GM12874 (cell line): Measurements from ENCODE around the gene TCERG1.

Experiments used
- TF ChIP-seq, protein P1 (sequence below): IDR thresholded peaks from 2 replicates; pipeline ENCODE4 v1.5.1; 2011; ENCODE audit warnings: low read depth, mild to moderate bottlenecking, control low read depth, low read length, moderate library complexity; ENCODE audit not compliant: insufficient read depth

The TCERG1 gene

DNA sequence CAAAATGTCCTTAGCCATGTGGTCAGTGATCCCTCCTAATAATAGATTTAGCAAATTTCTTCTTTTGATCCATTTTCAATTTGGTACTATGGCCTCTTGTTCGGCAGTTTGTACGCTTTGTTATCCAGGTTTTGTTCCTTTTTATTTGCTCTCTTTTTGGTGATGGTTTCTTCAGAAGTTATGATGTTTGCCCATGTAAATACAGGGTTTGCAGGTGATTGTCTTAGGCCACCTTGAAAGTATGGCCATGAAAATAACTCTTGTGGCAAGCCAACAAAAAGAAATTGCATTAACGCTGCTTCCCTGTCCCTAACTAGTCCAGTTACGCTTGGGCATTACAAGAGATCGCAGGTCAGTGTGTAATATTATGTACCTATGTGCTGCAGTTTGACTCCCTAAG is 60.3 kb downstream of the TCERG1 start:
- TF ChIP-seq, protein P1, sequence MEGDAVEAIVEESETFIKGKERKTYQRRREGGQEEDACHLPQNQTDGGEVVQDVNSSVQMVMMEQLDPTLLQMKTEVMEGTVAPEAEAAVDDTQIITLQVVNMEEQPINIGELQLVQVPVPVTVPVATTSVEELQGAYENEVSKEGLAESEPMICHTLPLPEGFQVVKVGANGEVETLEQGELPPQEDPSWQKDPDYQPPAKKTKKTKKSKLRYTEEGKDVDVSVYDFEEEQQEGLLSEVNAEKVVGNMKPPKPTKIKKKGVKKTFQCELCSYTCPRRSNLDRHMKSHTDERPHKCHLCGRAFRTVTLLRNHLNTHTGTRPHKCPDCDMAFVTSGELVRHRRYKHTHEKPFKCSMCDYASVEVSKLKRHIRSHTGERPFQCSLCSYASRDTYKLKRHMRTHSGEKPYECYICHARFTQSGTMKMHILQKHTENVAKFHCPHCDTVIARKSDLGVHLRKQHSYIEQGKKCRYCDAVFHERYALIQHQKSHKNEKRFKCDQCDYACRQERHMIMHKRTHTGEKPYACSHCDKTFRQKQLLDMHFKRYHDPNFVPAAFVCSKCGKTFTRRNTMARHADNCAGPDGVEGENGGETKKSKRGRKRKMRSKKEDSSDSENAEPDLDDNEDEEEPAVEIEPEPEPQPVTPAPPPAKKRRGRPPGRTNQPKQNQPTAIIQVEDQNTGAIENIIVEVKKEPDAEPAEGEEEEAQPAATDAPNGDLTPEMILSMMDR = no peak

DNA sequence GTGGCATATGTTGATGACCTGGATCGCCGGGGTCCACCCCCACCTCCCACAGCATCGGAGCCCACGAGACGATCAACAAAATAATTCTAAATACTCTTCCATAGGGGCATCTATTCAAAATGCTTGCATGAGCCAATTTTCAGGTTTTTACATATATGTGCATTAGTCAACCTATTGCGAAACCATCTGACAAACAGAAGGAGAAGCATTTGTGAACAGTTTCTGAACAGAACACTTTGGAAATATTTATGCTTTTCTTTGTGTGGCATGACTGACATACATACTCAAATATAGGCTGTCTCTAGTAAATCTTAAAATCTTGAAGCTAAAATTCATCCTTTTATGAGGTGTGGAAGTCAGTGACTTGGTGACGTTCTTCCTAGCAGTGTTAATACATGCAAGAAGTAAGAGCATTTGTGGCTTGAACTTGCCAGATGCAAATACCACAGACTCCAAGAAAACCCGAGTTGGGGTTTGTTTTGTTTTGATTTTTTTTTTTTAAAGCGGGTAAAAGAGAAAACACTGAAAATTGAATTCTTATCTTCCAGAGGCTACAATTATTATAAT is 63.5 kb downstream of the TCERG1 start:
- TF ChIP-seq, protein P1 = no peak

DNA sequence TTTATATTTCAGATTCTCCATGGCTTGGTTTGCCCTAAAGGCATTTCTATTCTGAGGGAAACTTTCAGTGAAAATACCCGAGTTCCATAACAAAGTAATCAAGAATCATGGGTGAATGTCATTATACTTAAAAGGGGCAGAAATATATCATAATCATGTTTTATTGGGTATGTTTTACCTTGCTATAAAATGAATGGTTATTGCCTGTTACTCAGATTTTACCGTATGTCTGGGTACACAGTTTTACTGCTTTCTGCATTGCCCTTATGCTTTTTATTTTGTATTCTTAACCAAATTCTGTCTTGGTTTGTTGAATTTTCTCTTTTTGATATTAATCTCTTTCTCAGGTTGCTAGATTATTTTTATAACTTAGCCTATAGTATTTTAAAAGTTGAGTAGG is 66.3 kb downstream of the TCERG1 start:
- TF ChIP-seq, protein P1 = no peak

DNA sequence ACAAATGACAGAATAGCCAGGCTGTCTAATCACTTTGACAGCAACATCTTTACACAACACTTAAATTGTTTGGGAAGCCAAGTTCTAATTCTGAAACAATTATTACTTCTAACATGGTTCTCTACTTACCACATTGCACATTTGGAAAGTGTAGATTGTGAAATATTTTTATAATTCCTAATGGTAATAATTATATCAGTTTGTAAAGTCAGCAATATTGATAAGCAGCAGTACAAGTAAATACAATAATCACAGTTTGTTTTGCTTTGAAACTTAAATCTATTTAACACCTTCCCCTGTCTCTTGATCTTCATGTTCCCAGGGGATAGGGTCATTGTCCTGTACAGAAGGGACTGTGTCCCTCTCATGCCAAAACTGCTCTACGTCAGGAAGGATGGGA is 67.4 kb downstream of the TCERG1 start:
- TF ChIP-seq, protein P1 = no peak

DNA sequence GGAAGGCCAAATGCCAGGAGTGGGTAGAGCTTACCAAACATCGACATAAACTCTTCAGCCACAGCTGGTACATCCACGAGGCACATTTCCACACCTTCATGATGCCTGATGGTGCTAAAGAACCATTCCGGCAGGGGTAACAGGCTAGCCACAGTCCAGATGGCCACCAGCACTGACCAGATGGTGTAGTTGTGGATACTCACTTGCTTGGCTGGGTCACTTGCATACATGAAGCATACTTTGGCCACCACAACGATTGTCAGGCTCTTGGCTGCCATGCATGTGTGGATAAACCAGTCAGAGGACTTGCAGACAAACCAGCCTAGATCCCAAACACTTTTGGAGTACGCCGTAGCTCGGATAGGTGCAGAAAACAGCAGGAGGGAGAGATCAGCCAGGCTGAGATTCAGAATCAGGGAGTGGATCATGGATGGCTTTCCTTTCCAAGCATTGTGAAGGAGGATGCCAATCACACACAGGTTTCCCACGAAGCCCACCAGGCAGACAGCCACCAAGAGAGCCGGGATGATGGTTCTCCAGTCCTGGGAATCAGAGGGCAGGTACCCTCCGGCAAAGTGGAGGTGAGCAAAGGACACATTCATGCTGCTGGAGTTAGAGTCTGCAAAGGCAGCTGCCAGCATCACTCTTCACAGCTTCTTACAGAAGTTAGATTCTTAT is 68.5 kb downstream of the TCERG1 start:
- TF ChIP-seq, protein P1 = no peak

DNA sequence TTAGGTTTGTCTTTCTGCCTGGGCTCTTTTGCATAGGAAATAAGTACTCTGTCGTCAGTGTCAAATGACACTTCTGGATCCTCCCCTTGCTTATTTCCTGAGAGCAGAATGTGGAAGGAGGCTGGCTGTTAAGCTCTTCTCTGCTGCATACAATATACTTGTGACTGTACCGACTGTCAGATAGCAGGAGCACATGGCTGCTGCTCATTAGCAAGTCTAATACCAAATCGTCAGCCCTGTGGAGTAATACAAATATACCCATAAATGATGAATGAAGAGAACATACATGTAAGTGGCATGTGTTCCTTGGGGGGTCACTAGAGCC is 69.0 kb downstream of the TCERG1 start, which contains the start of gene GPR151:
GPR151 (minus strand) TSS at position 40 of the 325 bp plus-strand sequence. CDS start 77 bp downstream, outside the sequence.
- TF ChIP-seq, protein P1 = no peak

DNA sequence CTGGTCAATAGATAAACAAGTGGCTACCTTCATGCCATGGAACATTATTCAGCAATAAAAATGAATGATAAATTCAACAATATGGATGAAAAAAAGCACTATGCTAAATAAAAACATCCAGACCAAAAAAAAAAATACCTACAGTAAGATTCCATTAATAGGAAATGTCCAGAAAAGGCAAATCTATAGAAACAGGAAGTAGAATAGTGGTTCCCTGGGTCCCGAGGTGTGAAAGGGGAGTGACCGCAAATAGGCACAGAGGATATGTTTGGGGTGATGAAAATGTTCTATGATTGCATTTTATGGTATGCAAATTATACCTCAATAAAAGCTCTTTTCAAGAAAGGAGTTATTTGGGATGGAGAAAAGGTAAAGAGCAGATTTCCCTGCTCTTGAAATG is 72.4 kb downstream of the TCERG1 start:
- TF ChIP-seq, protein P1 = no peak

DNA sequence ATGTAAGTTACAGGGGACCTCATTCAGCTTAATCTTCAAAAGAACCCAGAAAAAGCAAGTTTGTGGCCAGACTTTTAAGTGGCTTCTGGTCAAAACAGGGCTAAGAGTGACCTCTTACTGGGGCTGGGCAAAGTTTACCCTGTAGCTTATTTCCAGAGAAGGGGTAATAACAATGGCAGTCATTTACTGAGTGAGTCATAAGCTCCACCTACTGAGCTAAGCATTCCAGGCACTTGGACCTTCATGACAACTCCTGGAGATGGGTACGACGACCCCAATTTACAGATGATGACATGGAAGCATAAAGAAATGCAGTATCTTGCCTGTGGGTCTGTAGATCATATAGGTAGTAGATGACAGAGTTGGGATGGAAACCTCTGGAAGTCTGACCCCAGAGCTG is 73.6 kb downstream of the TCERG1 start:
- TF ChIP-seq, protein P1 = no peak
